GM12892 (cell line): ENCODE data around the gene CCDC141.

ENCODE experiments used
- POLR2A ChIP-seq: IDR thresholded peaks from 2 replicates; pipeline ENCODE4 v1.6.1; 2011; ENCODE audit warnings: low read depth, low read length, control low read depth
- TAF1 ChIP-seq: IDR thresholded peaks from 2 replicates; pipeline ENCODE4 v1.6.1; 2011; ENCODE audit warnings: low read depth, mild to moderate bottlenecking, control low read depth, low read length, borderline replicate concordance

DNA sequence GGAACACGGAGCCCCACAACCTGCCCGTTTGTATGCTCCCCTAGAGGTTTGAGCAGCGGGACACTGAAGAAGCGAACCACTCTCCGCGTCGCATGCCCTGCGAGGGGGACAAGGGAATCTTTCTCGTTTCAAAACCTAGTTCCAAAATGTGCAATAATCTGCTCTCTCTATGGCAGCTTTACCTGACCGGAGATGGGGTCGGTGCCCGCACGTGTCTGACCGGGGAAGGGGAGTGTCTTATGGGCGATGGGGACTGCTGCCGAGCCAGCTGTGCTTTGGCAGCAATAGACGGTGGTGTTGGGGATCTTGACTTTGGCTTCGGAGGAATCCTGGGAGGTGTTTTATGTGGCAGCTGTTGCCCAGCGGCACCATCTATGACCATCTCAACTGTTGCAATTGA is 250.6 kb downstream of the CCDC141 start:
- TF ChIP-seq POLR2A (no peak), TAF1 (no peak)
